Measurements from ENCODE around the gene LRRTM3. TPM values are rescaled to one million over a fixed set of nuclear protein-coding genes. Genes with fewer than 3 reads are reported as not detected.

The LRRTM3 gene
- total RNA-seq, 1 donor from 2014 or later = not detected

GRCh38 chr10:66982792-66983474 is 57.1 kb downstream of the LRRTM3 start:
- FAIRE-seq = no peak
- H3K4me3 ChIP-seq (ENCODE audit: low read depth, low read length) = no peak overlapping the region
- H3K36me3 ChIP-seq (ENCODE audit: control insufficient read depth, insufficient read depth, low read length) = no peaks in the 10 kb centered on the region
- no peak for TF ChIP-seq CTCF (IDR thresholded peaks at IDR 0.05; ENCODE audit: insufficient read depth, low read length, severe bottlenecking)
- no peaks in the 10 kb centered on the region for H3K27me3 ChIP-seq (ENCODE audit: control insufficient read depth, insufficient read depth, low read length)
- no peak for DNase-seq (ENCODE audit: low read depth)

- no peak overlapping the region for H3K4me3 ChIP-seq (ENCODE audit: low read depth, low read length)
Measured at GRCh38 chr10:66983475-66983818, 57.6 kb downstream of the LRRTM3 start.

DNA sequence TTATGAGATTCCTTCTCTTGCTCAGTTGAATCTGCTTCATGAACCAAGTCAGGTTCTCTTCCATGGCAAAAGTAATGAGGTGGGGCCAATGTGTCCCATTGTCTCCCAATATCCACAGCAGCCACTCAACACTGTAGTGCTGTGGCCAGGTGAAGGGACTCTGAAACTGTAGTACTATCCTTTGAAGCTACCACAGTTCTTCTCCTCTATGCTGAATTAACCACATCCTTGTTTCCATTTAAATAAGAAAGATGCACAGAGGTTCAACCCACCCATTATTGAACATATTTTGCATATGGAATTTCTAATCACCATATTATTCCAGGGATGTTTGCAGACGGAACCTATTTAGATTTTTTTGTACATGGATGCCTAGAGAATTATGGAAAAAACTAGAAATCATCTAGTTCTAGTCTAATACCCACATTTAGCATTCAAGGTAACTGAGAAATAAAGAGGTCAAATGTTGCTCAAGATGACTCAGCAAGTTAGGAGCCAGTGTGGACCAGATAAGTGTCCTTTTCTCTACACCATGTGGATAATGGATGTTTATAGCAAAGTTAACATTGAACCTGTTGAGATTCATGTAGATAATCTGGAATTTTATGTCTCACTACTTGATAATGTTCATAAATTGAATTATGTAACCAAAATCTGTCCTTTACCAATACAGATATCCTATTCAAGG is 64.5 kb downstream of the LRRTM3 start:
- Histone ChIP-seq H3K4me3 (ENCODE audit: low read depth, low read length) (no peak overlapping the region), H3K36me3 (ENCODE audit: control insufficient read depth, insufficient read depth, low read length) (no peaks in the 10 kb centered on the region), H3K27me3 (ENCODE audit: control insufficient read depth, insufficient read depth, low read length) (no peaks in the 10 kb centered on the region)
- no peak for DNase-seq (ENCODE audit: low read depth)
- no peak for TF ChIP-seq CTCF (IDR thresholded peaks at IDR 0.05; ENCODE audit: insufficient read depth, low read length, severe bottlenecking)
- FAIRE-seq = no peak

More at GRCh38 chr10:66983475-66983818, 57.6 kb downstream of the LRRTM3 start:
- H3K27me3 ChIP-seq (ENCODE audit: control insufficient read depth, insufficient read depth, low read length) = no peaks in the 10 kb centered on the region
- DNase-seq (ENCODE audit: low read depth) (no peak), FAIRE-seq (no peak)
- H3K36me3 ChIP-seq (ENCODE audit: control insufficient read depth, insufficient read depth, low read length) = no peaks in the 10 kb centered on the region
- TF ChIP-seq CTCF (IDR thresholded peaks at IDR 0.05; ENCODE audit: insufficient read depth, low read length, severe bottlenecking) = no peak

- no peaks in the 10 kb centered on the region for H3K36me3 ChIP-seq (ENCODE audit: control insufficient read depth, insufficient read depth, low read length)
- no peak overlapping the region for H3K4me3 ChIP-seq (ENCODE audit: low read depth, low read length)
- TF ChIP-seq CTCF (IDR thresholded peaks at IDR 0.05; ENCODE audit: insufficient read depth, low read length, severe bottlenecking) = no peak
- no peak for FAIRE-seq
- H3K27me3 ChIP-seq (ENCODE audit: control insufficient read depth, insufficient read depth, low read length) = no peaks in the 10 kb centered on the region
- DNase-seq (ENCODE audit: low read depth) = no peak
Measured at GRCh38 chr10:66996996-66997395, 71.2 kb downstream of the LRRTM3 start.

DNA sequence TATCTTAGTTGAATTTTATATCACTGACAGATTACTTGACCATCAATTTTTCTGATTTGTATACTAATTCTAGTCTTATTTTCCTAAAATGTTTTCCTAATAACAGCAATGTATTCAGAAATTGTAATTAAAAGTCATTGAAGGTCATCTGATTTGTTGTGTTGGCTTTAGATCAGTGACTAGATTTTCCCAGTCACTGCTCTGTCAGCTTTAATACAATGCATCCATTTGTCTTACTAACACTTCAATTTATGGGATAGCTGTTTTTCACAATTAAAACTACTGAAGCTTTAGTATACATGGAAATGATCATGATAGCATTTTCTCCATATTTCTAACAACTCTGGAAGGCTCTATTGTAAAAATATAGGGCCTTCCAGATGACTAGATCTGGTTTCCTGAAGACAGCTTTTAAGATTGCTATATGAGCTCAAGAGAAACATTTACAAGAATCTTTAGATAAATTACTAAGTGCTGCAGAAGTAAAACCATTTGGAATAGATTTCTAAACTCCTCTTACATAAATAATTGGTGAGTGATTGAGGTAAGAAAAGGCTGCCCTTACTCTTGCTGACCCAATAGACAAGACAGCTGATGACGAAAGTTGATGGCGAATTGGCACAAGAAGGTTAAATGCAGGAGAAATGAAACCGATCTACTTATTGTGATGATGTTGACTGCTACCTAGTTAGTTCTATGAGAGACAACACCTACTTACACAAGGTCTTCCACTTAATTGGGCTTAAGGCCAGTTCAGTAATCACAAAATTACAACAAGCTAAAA is 74.1 kb downstream of the LRRTM3 start:
- Histone ChIP-seq H3K27me3 (ENCODE audit: control insufficient read depth, insufficient read depth, low read length) (no peaks in the 10 kb centered on the region), H3K36me3 (ENCODE audit: control insufficient read depth, insufficient read depth, low read length) (no peaks in the 10 kb centered on the region), H3K4me3 (ENCODE audit: low read depth, low read length) (no peak overlapping the region)
- no peak for TF ChIP-seq CTCF (IDR thresholded peaks at IDR 0.05; ENCODE audit: insufficient read depth, low read length, severe bottlenecking)
- DNase-seq (ENCODE audit: low read depth) (no peak), FAIRE-seq (no peak)
